ENCODE data around the gene DGKI.
"Not testable (repeated sequence)": the region's sequence is repeated elsewhere in the genome, so short reads cannot be mapped to it uniquely, and the experiment has no call there.

The DGKI gene

GRCh38 chr7:137453356-137453755 is 393.4 kb downstream of the DGKI start:
- no peak for DNase-seq

DNA sequence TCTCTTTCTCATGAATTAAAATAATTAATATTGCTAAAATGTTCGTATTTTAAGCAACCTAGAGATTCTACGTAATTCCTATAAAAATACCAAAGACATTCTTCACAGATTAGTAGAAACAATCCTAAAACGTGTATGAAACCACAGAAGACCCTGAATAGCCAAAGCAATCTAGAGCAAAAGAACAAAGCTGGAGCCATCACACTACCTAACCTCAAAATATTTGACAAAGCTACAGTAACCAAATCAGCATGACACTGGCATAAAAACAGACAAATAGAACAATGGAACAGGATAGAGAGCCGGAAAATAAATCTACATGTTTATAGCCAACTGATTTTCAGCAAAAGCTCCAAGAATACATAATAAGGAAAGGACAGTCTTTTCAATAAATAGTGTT is 397.8 kb downstream of the DGKI start:
- no peak for DNase-seq

- not testable (repeated sequence) for DNase-seq
These were observed 398.2 kb downstream of the DGKI start for GRCh38 chr7:137448572-137448971.

- no peak for DNase-seq
These were observed 400.7 kb downstream of the DGKI start for GRCh38 chr7:137446025-137446424.

GRCh38 chr7:137445268-137445667 is 401.5 kb downstream of the DGKI start:
- no peak for DNase-seq

DNA sequence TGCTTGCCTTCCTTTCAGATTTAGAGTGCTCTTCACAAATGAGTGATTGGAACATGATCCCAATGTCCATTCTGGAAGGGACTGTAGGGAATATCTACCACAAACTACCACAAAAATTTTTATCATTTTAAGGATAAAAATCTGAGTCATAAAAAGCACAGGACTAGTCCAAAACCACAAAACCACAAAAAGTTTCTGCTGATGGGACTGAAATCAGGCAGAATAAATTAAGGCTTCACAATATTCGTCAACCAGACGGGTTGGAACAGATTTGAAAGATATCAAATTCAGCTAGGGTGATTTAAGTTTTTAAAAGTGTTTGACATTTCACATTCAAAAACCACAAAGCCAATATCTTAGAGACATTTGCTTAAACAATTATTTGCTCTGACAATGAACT is 403.2 kb downstream of the DGKI start:
- DNase-seq: no peak

DNA sequence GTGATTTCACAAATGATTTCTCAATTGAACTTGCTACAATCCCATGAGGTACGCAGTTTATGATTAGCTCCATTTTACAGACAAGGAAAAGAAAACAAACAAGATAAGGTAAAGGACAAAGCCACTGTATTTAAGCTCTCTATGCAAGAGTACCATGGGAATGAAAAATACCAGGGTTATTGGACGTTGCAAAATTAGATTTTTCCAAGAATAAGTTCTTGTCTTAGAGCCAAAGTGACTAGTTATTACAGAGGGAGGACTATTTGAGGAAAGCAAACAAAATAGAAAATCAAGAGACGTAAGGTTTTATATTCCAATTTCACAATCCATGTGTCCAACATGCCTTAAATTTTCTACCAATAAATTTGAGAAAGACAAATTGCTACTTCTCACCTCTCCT is 405.3 kb downstream of the DGKI start:
- DNase-seq: no peak

DNA sequence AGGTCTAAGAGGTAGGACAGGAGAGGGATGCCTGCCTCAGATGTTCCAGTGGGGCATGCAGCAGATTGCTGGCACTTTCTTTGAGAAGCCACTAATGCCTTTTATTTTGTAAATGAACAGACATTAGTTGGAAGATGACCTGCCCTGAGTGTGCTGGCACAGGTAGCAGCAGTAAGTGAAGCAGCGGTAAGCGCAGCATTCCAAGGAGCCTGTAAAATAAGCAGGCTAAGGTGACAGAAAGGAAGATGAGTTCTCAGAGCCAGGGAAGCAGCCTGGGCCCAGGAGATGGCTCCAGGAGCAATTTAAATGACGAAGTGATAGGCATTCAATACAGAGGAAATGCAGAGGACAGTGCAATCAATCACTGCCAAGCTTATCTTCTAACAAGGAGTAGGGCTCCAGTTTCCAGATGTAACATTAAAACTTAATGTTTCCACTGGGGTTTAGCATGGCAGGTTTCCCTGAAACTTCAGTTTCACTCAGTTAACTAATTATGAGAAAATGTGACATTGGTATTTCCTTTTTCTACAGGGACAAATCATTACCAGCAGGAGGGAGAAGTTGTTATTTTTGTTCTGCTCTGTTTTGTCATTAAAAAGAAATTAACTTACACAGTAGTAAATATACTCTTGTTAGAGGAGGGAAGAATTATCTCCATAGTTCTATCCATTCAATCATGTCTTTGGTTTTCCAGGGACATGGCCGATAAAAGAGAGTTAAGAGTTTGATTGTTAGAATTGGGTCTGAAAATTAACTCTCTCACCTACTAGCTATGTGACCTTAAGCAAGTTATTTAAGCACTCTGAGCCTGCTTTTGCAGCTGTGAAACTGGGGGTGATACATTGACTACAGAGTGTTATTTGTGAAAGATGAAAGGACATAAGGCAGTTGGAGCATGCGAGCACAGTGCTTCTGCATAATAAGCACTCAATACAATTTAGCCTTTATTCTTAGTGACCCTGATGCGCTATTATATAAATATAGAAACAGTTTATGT is 406.6 kb downstream of the DGKI start:
- DNase-seq: no peak

DNA sequence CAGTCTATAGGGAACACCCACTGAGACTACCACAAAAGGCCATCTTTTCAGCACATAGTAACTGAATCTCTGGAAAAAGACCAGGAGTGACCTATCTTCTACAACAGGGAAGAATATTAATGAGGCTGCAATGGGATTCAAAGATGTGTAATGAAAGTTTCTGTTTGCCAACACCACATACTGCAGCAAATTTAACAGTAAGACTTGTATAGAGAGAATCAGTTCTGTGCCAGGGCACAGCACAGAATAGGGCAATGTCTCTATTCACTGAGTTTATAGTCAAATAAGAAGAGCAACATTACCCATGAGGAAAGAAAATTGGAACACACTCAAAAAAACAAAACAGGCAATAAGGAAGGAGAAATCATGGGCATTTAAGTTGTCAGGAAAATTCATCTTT is 411.8 kb downstream of the DGKI start:
- DNase-seq: no peak

GRCh38 chr7:137434530-137434929 is 412.2 kb downstream of the DGKI start:
- no peak for DNase-seq

GRCh38 chr7:137423321-137423720 is 423.5 kb downstream of the DGKI start:
- no peak for DNase-seq

- DNase-seq: no peak
These were observed 425.4 kb downstream of the DGKI start for GRCh38 chr7:137421366-137421765.

GRCh38 chr7:137418841-137419240 is 427.9 kb downstream of the DGKI start:
- no peak for DNase-seq

- DNase-seq: no peak
These were observed 429.3 kb downstream of the DGKI start for GRCh38 chr7:137417464-137417863.

DNA sequence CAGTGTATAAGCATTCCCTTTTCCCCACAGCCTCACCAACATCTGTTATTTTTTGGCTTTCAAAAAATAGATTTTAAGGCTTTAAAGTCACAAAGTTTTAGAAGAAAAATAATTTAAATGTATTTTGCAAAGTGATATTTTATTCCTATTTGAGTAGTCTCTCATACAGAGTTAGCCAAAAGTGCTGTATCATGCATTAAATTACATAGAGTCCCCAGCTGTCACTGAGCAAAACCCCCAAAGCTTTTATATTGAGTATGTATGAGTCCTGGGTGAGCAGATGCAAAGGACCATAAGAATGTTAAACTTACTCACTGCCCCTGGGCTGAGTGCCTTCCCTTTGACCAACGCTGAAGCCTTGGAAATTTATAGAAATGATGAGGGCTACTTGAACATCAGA is 432.9 kb downstream of the DGKI start:
- DNase-seq: no peak

GRCh38 chr7:137411446-137411845 is 435.3 kb downstream of the DGKI start:
- DNase-seq: no peak

- DNase-seq: no peak
These were observed 438.6 kb downstream of the DGKI start for GRCh38 chr7:137408126-137408525.

GRCh38 chr7:137407078-137407477 is 439.7 kb downstream of the DGKI start:
- no peak for DNase-seq

DNA sequence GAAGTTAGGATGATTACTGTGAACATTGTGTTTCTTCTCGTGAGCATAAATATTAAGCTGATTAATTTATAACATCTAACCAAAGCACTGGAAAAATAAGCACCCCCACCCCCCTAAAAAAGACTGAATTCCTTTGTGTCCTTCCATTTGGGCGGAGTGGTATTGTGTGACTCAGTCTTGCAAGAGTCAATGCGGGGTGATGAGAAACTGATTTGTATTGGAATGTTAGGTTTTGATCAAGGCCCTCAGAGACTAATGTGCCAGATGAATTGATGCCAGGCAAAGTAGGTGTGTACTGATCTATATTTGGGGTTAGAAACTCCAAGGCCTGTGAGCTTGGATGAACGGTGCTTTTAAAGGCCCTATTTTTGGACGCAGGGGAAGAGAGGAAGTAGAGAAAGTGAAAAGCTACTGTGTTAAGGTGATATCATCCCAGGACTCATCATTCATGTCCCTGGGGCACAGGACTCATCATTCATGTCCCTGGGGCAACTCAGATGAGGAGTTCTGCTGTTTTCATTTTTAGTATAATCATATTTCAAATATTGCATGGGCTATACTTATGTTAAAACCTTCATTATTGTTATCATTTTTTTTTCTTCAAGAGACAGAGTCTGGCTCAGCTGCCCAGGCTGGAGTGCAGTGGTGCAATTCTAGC is 442.0 kb downstream of the DGKI start:
- DNase-seq: no peak

DNA sequence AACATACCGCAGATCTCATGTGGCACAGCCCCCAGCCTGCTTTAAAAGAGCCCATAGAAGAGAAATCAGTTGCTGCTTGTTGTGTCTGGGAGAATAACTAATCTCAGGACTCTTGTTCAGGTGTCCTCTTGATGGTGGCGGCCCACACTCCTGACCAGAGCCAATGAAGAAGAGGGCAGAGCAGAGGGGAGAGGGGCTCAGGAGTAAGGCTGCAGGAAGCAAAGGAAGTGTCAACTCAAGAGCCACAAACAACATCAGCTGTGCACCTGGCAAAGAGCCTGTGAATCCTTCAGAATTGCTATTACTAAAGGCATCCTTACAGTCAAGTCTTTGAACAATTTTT is 443.4 kb downstream of the DGKI start:
- no peak for DNase-seq

DNA sequence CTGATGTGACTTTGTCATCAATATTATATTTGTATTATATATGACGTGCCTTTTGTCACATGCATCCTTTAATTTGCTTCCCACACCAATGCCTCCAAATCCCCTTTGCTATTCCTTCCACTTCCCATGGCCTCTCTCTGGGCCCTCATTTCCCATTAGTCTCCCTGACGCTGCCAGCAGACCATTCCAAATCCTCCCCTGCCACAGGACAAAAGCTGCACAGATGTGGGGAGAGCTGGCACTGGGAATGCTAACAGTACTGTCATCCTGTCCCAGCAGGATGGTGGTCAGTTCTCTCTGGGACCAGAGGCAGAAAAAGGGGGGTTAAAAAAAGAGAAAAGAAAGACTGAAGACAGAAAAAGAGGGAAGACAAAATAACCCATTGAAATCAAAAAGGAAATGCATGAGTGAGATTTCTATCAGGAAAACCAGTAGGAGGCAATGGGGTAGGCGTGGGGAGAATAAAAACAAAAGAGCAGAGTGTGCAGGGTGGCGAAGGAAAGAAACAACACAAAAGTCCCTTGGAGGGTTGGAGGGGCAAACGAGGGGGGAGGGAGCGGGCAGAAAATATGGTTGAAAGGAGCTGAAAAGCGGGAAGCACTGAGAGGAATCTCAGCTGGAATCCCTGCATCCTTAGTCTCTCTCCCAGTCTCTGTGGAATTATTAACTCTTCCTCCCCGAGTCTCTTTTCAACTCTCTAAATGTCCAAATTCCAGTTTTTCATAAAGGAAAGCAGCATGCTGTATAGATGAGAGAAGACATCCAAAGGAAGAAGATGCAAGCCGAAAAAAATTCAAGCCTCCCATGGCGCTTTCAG is 444.0 kb downstream of the DGKI start:
- no peak for DNase-seq

DNA sequence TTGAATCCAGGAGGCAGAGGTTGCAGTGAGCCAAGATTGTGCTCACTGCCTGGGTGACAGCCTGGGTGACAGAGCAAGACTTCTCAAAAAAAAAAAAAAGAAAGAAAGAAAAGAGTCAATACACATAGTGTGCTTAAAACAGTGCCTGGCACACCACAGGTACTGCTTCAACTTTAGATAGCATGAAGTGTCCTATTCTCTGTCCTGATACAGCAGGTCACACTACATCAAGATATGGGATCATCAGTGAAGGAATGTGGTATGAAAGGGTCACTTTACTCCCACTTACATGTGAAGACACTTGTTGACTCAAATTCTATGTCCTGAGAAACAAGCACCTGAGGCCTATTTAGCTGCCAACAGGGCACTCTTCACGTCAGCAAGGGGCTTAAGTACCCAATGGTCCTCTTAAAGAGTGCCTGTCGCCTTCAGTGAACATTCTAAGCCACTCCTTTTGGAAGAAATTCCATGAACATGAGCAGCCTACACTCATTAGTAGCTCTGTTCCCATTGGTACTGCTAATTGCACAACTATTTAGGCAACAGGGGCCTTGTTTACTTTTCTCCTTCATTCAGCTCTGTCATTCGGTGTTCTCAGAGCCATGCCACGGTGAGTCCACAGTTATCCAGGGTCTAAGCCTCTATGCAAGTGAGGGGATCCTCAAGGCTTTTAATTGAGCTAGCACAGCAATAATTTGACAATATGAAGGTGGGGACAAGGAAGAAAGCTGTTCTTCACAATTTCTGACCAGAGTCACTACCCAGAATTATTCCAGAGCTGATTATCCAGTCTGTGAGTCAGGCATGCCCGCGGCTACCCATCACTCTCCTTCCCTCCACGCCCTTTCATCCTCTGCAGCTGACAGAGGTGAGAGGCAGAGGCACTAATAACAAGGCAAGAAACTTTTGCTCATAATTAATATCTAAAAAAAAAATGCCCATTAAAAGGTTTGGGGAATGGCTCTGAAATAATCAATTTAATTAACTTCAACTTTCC is 446.6 kb downstream of the DGKI start:
- DNase-seq: no peak
